ENCODE results near the gene UNC13A. TPM values are rescaled to one million over a fixed set of nuclear protein-coding genes. Genes with fewer than 3 reads are reported as not detected.

Gene UNC13A
- total and polyA plus RNA-seq, 2 of the 13 experiments (the other 11 are each of a cell fraction or from before 2014, with no cell fraction given), result 0.11 to 0.45 TPM

DNA sequence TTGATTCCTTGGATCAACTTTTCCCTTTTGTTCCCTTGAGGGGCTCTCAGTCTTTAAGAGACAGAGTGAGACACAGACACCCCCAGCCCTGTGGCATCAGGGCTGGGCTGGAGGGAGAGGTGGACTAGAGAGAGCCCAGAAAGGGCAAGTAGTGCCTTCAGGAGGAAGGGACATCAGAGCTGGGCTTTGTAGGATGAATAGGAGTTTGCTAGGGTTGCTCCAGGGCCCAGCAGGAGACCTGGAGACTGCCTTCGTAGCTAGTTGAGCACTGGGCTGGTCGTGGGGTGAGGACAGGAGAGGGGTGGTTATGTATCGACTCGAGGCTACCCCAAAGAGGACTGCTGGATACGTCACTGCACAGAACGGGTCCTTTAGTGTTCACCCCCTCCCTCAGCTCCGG is 36.5 kb upstream of the UNC13A start:
- Histone ChIP-seq H2AFZ (ENCODE audit: low read length) (no peak overlapping the region), H3K4me3 (replicated peaks in 1 of 3; ENCODE audit: insufficient read depth in 1 of 3, low read depth in 2 of 3, low read length in 3 of 3) (no peak overlapping the region), H3K4me1 (ENCODE audit: insufficient read depth, low read length) (peaks cover 18% of the 10 kb centered on the region), H3K9ac (ENCODE audit: insufficient read depth, low read depth, low read length) (no peak overlapping the region), H3K27ac (ENCODE audit: extremely low read length, insufficient read depth, low read length) (no peak overlapping the region), H3K27me3 (ENCODE audit: control insufficient read depth in 1 of 2, insufficient read depth in 2 of 2, low read length in 2 of 2) (no peaks in the 10 kb centered on the region; a peak in 1 of 5 replicates), H3K9me3 (ENCODE audit: low read length) (no peaks in the 10 kb centered on the region), H3K79me2 (ENCODE audit: insufficient read depth, low read length) (peaks cover 19% of the 10 kb centered on the region), H3K4me2 (ENCODE audit: low read depth, low read length) (no peak overlapping the region), H3K36me3 (replicated peaks in 1 of 2; ENCODE audit: control insufficient read depth in 1 of 2, insufficient read depth in 2 of 2, low read length in 2 of 2) (peaks cover 25 to 30% of the 10 kb centered on the region in 2 experiments; a peak in 4 of 5 replicates), H4K20me1 (ENCODE audit: insufficient read depth, low read length) (peaks cover 11% of the 10 kb centered on the region; the same call in 1 of the 2 replicates)
- FAIRE-seq (no peak), DNase-seq (ENCODE audit: low spot score) (no peak), ATAC-seq (no peak)
- in situ Hi-C loops (cut with HindIII; ENCODE audit: extremely low pct_ligation_motif_present, low pct_unique_long_range_greater_than_20kb), result no loop called here
- 100% methylated on average over 7 of the region's 7 CpGs for WGBS (ENCODE audit: low lambda C conversion rate)
- no TSS peak for BruUV-seq (replicated peaks)
- intact Hi-C loops (cut with micrococcal nuclease; ENCODE audit: unreplicated experiment), result no loop called here
- POLR2A ChIA-PET, result no interaction called here
- CTCF ChIA-PET (ENCODE audit: low intra/inter-chr PET ratio, low total read pairs), result no interaction called here
- no peak for TF ChIP-seq STAT5B (CRISPR knock-in tag; IDR thresholded peaks at IDR 0.05)
- no peak for TF ChIP-seq LCORL (IDR thresholded peaks at IDR 0.05)
- no peak for TF ChIP-seq LCORL (CRISPR knock-in tag; IDR thresholded peaks at IDR 0.05)
- TF ChIP-seq, protein P1, sequence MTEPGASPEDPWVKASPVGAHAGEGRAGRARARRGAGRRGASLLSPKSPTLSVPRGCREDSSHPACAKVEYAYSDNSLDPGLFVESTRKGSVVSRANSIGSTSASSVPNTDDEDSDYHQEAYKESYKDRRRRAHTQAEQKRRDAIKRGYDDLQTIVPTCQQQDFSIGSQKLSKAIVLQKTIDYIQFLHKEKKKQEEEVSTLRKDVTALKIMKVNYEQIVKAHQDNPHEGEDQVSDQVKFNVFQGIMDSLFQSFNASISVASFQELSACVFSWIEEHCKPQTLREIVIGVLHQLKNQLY (CRISPR knock-in tag; IDR thresholded peaks at IDR 0.05), result no peak
- TF ChIP-seq KDM3A (CRISPR knock-in tag; IDR thresholded peaks at IDR 0.05; ENCODE audit: low read depth), result no peak

DNA sequence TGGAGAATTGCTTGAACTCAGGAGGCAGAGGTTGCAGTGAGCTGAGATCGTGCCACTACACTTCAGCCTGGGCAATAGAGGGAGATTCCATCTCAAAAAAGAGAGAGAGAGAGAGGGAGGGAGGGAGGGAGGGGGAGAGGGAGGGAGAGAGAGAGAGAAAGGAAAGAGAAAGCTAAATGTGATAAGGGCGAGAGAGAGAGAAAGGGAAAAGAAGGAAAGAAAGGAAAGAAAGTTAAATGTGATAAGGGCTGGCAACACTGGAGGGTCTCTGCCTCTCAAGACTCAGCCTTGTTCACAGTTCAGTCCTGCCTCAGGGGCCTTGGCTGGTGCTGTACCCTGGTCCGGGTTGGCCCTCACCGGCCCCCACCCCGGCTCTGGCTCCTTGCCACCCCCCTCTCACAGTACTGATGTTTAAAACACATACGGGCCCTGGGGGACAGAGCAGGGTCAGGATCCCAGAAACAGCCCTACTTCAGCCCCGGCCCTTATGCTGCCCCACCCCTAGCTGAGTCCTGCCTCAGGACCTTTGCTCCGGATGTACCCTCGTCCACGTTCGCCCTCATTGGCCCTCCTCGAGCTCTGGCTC is 34.6 kb upstream of the UNC13A start:
- DNase-seq (ENCODE audit: low spot score), result no peak
- H3K9ac ChIP-seq (ENCODE audit: insufficient read depth, low read depth, low read length), result no peak overlapping the region
- peaks cover 19% of the 10 kb centered on the region for H3K79me2 ChIP-seq (ENCODE audit: insufficient read depth, low read length)
- H2AFZ ChIP-seq (ENCODE audit: low read length), result no peak overlapping the region
- no peak overlapping the region for H3K4me2 ChIP-seq (ENCODE audit: low read depth, low read length)
- TF ChIP-seq SMAD9 (CRISPR knock-in tag; IDR thresholded peaks at IDR 0.05) (no peak), SAP130 (CRISPR knock-in tag; IDR thresholded peaks at IDR 0.05; ENCODE audit: low read depth) (no peak)
- TF ChIP-seq, protein P2, sequence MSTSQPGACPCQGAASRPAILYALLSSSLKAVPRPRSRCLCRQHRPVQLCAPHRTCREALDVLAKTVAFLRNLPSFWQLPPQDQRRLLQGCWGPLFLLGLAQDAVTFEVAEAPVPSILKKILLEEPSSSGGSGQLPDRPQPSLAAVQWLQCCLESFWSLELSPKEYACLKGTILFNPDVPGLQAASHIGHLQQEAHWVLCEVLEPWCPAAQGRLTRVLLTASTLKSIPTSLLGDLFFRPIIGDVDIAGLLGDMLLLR (CRISPR knock-in tag; IDR thresholded peaks at IDR 0.05), result no peak
- no peaks in the 10 kb centered on the region; a peak in 1 of 5 replicates for H3K27me3 ChIP-seq (ENCODE audit: control insufficient read depth in 1 of 2, insufficient read depth in 2 of 2, low read length in 2 of 2)
- ChIA-PET POLR2A (no interaction called here), CTCF (ENCODE audit: low intra/inter-chr PET ratio, low total read pairs) (no interaction called here)
- H3K27ac ChIP-seq (ENCODE audit: extremely low read length, insufficient read depth, low read length), result no peak overlapping the region
- no peak overlapping the region for H3K4me3 ChIP-seq (replicated peaks in 1 of 3; ENCODE audit: insufficient read depth in 1 of 3, low read depth in 2 of 3, low read length in 3 of 3)
- BruUV-seq (replicated peaks), result no TSS peak
- no peaks in the 10 kb centered on the region for H3K9me3 ChIP-seq (ENCODE audit: low read length)
- peaks cover 25% of the 10 kb centered on the region for H3K4me1 ChIP-seq (ENCODE audit: insufficient read depth, low read length)
- peaks cover 15 to 28% of the 10 kb centered on the region in 2 experiments; a peak in 4 of 5 replicates for H3K36me3 ChIP-seq (replicated peaks in 1 of 2; ENCODE audit: control insufficient read depth in 1 of 2, insufficient read depth in 2 of 2, low read length in 2 of 2)
- intact Hi-C loops (cut with micrococcal nuclease; ENCODE audit: unreplicated experiment) (no loop called here), in situ Hi-C loops (cut with HindIII; ENCODE audit: extremely low pct_ligation_motif_present, low pct_unique_long_range_greater_than_20kb) (no loop called here)
- no peak for ATAC-seq
- peaks cover 11% of the 10 kb centered on the region; the same call in 1 of the 2 replicates for H4K20me1 ChIP-seq (ENCODE audit: insufficient read depth, low read length)
- WGBS (ENCODE audit: low lambda C conversion rate), result 92% methylated on average over 9 of the region's 12 CpGs
- FAIRE-seq, result no peak

Measured in HepG2 (cell line).